ENCODE data around the gene ANKH.

ANKH gene

GRCh38 chr5:14869668-14870164 is 1.9 kb downstream of the ANKH start:
- Histone ChIP-seq H4K20me1 (ENCODE audit: insufficient read depth, low read length, poor library complexity, severe bottlenecking) (peaks cover 35% of the 10 kb centered on the region), H3K4me1 (ENCODE audit: insufficient read depth, low read length, poor library complexity, severe bottlenecking) (peaks cover 40% of the 10 kb centered on the region), H3K27me3 (ENCODE audit: insufficient read depth, low read length, poor library complexity, severe bottlenecking) (no peaks in the 10 kb centered on the region), H3K4me2 (ENCODE audit: low read depth, low read length, poor library complexity, severe bottlenecking) (peak overlapping the region; percentile 80), H3K79me2 (ENCODE audit: insufficient read depth, low read length) (peaks cover 59% of the 10 kb centered on the region), H3F3A (ENCODE audit: low read depth) (no peaks in the 10 kb centered on the region), H3K36me3 (ENCODE audit: insufficient read depth, low read length) (no peaks in the 10 kb centered on the region), H3K9ac (ENCODE audit: low read depth, low read length, poor library complexity, severe bottlenecking) (peak overlapping the region; percentile 86), H3K9me2 (replicated peaks; ENCODE audit: low read depth, low read length) (no peaks in the 10 kb centered on the region), H3K9me3 (ENCODE audit: insufficient read depth, low read depth, low read length) (no peaks in the 10 kb centered on the region), H2AFZ (ENCODE audit: low read length) (no peak overlapping the region), H3K4me3 (ENCODE audit: low read length, poor library complexity, severe bottlenecking) (peak overlapping the region; percentile 75)
- TF ChIP-seq CTCF (conservative IDR thresholded peaks at IDR 0.05; ENCODE audit: low read length), result no peak

- H3K27me3 ChIP-seq (ENCODE audit: insufficient read depth, low read length, poor library complexity, severe bottlenecking), result no peaks in the 10 kb centered on the region
- H3K9ac ChIP-seq (ENCODE audit: low read depth, low read length, poor library complexity, severe bottlenecking), result no peak overlapping the region
- peak overlapping the region; percentile 80 for H3K4me2 ChIP-seq (ENCODE audit: low read depth, low read length, poor library complexity, severe bottlenecking)
- H4K20me1 ChIP-seq (ENCODE audit: insufficient read depth, low read length, poor library complexity, severe bottlenecking), result peaks cover 38% of the 10 kb centered on the region
- H3K4me3 ChIP-seq (ENCODE audit: low read length, poor library complexity, severe bottlenecking), result peak overlapping the region; percentile 75
- H3K36me3 ChIP-seq (ENCODE audit: insufficient read depth, low read length), result no peaks in the 10 kb centered on the region
- H2AFZ ChIP-seq (ENCODE audit: low read length), result no peak overlapping the region
- H3K4me1 ChIP-seq (ENCODE audit: insufficient read depth, low read length, poor library complexity, severe bottlenecking), result peaks cover 40% of the 10 kb centered on the region
- peaks cover 64% of the 10 kb centered on the region for H3K79me2 ChIP-seq (ENCODE audit: insufficient read depth, low read length)
- no peaks in the 10 kb centered on the region for H3K9me2 ChIP-seq (replicated peaks; ENCODE audit: low read depth, low read length)
- TF ChIP-seq CTCF (conservative IDR thresholded peaks at IDR 0.05; ENCODE audit: low read length), result no peak
- no peak for TF ChIP-seq EZH2phosphoT487 (IDR thresholded peaks at IDR 0.05; ENCODE audit: borderline replicate concordance)
- no peaks in the 10 kb centered on the region for H3K9me3 ChIP-seq (ENCODE audit: insufficient read depth, low read depth, low read length)
- no peaks in the 10 kb centered on the region for H3F3A ChIP-seq (ENCODE audit: low read depth)
Observed at GRCh38 chr5:14869233-14869632, 2.3 kb downstream of the ANKH start.

GRCh38 chr5:14868771-14869170 is 2.8 kb downstream of the ANKH start:
- Histone ChIP-seq H3K79me2 (ENCODE audit: insufficient read depth, low read length) (peaks cover 68% of the 10 kb centered on the region), H3K9me2 (replicated peaks; ENCODE audit: low read depth, low read length) (no peaks in the 10 kb centered on the region), H3K27me3 (ENCODE audit: insufficient read depth, low read length, poor library complexity, severe bottlenecking) (no peaks in the 10 kb centered on the region), H3K9ac (ENCODE audit: low read depth, low read length, poor library complexity, severe bottlenecking) (no peak overlapping the region), H3K9me3 (ENCODE audit: insufficient read depth, low read depth, low read length) (no peaks in the 10 kb centered on the region), H3K4me3 (ENCODE audit: low read length, poor library complexity, severe bottlenecking) (peak overlapping the region; percentile 75), H3K4me1 (ENCODE audit: insufficient read depth, low read length, poor library complexity, severe bottlenecking) (peaks cover 40% of the 10 kb centered on the region), H4K20me1 (ENCODE audit: insufficient read depth, low read length, poor library complexity, severe bottlenecking) (peaks cover 43% of the 10 kb centered on the region), H3F3A (ENCODE audit: low read depth) (no peaks in the 10 kb centered on the region), H2AFZ (ENCODE audit: low read length) (no peak overlapping the region), H3K36me3 (ENCODE audit: insufficient read depth, low read length) (no peaks in the 10 kb centered on the region), H3K4me2 (ENCODE audit: low read depth, low read length, poor library complexity, severe bottlenecking) (peak overlapping the region; percentile 80)
- no peak for TF ChIP-seq CTCF (conservative IDR thresholded peaks at IDR 0.05; ENCODE audit: low read length)
- no peak for TF ChIP-seq EZH2phosphoT487 (IDR thresholded peaks at IDR 0.05; ENCODE audit: borderline replicate concordance)
